GM18951 (cell line): ENCODE results near the gene BAZ1B.
"Not testable (repeated sequence)": the region's sequence is repeated elsewhere in the genome, so short reads cannot be mapped to it uniquely, and the experiment has no call there.

ENCODE experiments used
- POLR2A ChIP-seq: IDR thresholded peaks from 4 replicates; pipeline ENCODE4 v1.6.1; 2011; ENCODE audit warnings: mild to moderate bottlenecking; ENCODE audit not compliant: insufficient read length, insufficient read depth; ENCODE audit errors: extremely low read depth
- in situ Hi-C: fragments of 300-500 bp; cut with MboI; formaldehyde crosslinking; loops from one replicate; pipeline ENCODE4 v1.12.0; 2022; ENCODE audit warnings: low sequenced_read_pairs, mixed read lengths, inconsistent platforms; ENCODE audit not compliant: unreplicated experiment

BAZ1B gene

GRCh38 chr7:73526896-73527821, 5.1 kb upstream of the BAZ1B start:
- in situ Hi-C loops = no loop called here
- no peak for TF ChIP-seq POLR2A

- in situ Hi-C loops = not testable (repeated sequence)
Observed at GRCh38 chr7:73526158-73526494, 4.0 kb upstream of the BAZ1B start.

- in situ Hi-C loops = no loop called here
- no peak for TF ChIP-seq POLR2A
Observed at GRCh38 chr7:73521636-73522104, 423 bp downstream of the BAZ1B start.

- in situ Hi-C loops = no loop called here
Observed at GRCh38 chr7:73520673-73521635, 1.1 kb downstream of the BAZ1B start.

GRCh38 chr7:73519867-73520672, 2.0 kb downstream of the BAZ1B start:
- in situ Hi-C loops = no loop called here
- no peak for TF ChIP-seq POLR2A

More at GRCh38 chr7:73520673-73521635, 1.1 kb downstream of the BAZ1B start:
- no peak for TF ChIP-seq POLR2A

- no peak for TF ChIP-seq POLR2A
- in situ Hi-C loops = no loop called here
Observed at GRCh38 chr7:73518470-73518869, 3.6 kb downstream of the BAZ1B start.

- in situ Hi-C loops = no loop called here
- TF ChIP-seq POLR2A = no peak
Observed at GRCh38 chr7:73517241-73517995, 4.7 kb downstream of the BAZ1B start.

GRCh38 chr7:73515178-73515577, 6.9 kb downstream of the BAZ1B start:
- in situ Hi-C loops = no loop called here
- TF ChIP-seq POLR2A = no peak

- in situ Hi-C loops = no loop called here
- TF ChIP-seq POLR2A = no peak
Observed at GRCh38 chr7:73512018-73512780, 9.9 kb downstream of the BAZ1B start.

- TF ChIP-seq POLR2A = no peak
- in situ Hi-C loops = no loop called here
Observed at GRCh38 chr7:73509463-73509862, 12.6 kb downstream of the BAZ1B start.

- TF ChIP-seq POLR2A = no peak
- in situ Hi-C loops = no loop called here
Observed at GRCh38 chr7:73507556-73507955, 14.5 kb downstream of the BAZ1B start.

- no peak for TF ChIP-seq POLR2A
- in situ Hi-C loops = no loop called here
Observed at GRCh38 chr7:73504920-73505319, 17.2 kb downstream of the BAZ1B start.

GRCh38 chr7:73504017-73504416, 18.1 kb downstream of the BAZ1B start:
- in situ Hi-C loops = no loop called here
- TF ChIP-seq POLR2A = no peak
